H7 (cell line): ENCODE results near the gene HK2. TPM values are rescaled to one million over a fixed set of nuclear protein-coding genes. Genes with fewer than 3 reads are reported as not detected.

Experiments used
- DNase-seq: peaks from one replicate; pipeline ENCODE4 v3.0.0; 2012
- H3K27me3 ChIP-seq: 2 replicates; pipeline ENCODE4 v1.6.0; 2011; ENCODE audit warnings: mild to moderate bottlenecking, low read length; ENCODE audit not compliant: control insufficient read depth, insufficient read depth
- H3K36me3 ChIP-seq: replicated peaks from 2 replicates; pipeline ENCODE4 v1.5.1; 2011; ENCODE audit warnings: low read length; ENCODE audit not compliant: control insufficient read depth, insufficient read depth
- H3K4me3 ChIP-seq: 2 replicates; pipeline ENCODE4 v1.5.1; 2011; ENCODE audit warnings: low read depth, mild to moderate bottlenecking, control low read depth, low read length, moderate library complexity; ENCODE audit not compliant: insufficient read depth
- total RNA-seq: library from RNA; depleted of rRNA; stranded (reverse); fragments of >200 nt; shearing (Covaris generic); gene quantifications from 2 replicates; pipeline ENCODE4 v1.2.3, GENCODE V29; 2014; rRNA removed

The HK2 gene
- total RNA-seq, 1 experiment from 2014 or later: 10.7 TPM

- DNase-seq: no peak
- H3K4me3 ChIP-seq: no peak overlapping the region
- H3K27me3 ChIP-seq: no peaks in the 10 kb centered on the region
- no peaks in the 10 kb centered on the region for H3K36me3 ChIP-seq
Observed at GRCh38 chr2:74930811-74931486, 97.0 kb downstream of the HK2 start.

GRCh38 chr2:74931940-74932339 is 98.0 kb downstream of the HK2 start:
- Histone ChIP-seq H3K4me3 (no peak overlapping the region), H3K36me3 (no peaks in the 10 kb centered on the region), H3K27me3 (no peaks in the 10 kb centered on the region)
- no peak for DNase-seq

GRCh38 chr2:74935975-74936391 is 102.1 kb downstream of the HK2 start:
- Histone ChIP-seq H3K27me3 (no peaks in the 10 kb centered on the region), H3K36me3 (no peaks in the 10 kb centered on the region), H3K4me3 (no peak overlapping the region)
- no peak for DNase-seq

GRCh38 chr2:74937221-74937880 is 103.4 kb downstream of the HK2 start:
- Histone ChIP-seq H3K36me3 (no peaks in the 10 kb centered on the region), H3K27me3 (no peaks in the 10 kb centered on the region), H3K4me3 (no peak overlapping the region)
- DNase-seq: no peak

GRCh38 chr2:74938264-74938663 is 104.3 kb downstream of the HK2 start:
- Histone ChIP-seq H3K27me3 (no peaks in the 10 kb centered on the region), H3K4me3 (no peak overlapping the region), H3K36me3 (no peaks in the 10 kb centered on the region)
- DNase-seq: no peak

GRCh38 chr2:74939919-74940812 is 106.2 kb downstream of the HK2 start:
- H3K27me3 ChIP-seq: no peaks in the 10 kb centered on the region
- H3K36me3 ChIP-seq: no peaks in the 10 kb centered on the region
- no peak for DNase-seq
- no peak overlapping the region for H3K4me3 ChIP-seq

- no peak overlapping the region for H3K4me3 ChIP-seq
- no peaks in the 10 kb centered on the region for H3K36me3 ChIP-seq
- no peaks in the 10 kb centered on the region for H3K27me3 ChIP-seq
- DNase-seq: no peak
Observed at GRCh38 chr2:74941284-74941683, 107.4 kb downstream of the HK2 start.

- no peak overlapping the region for H3K4me3 ChIP-seq
- DNase-seq: no peak
Observed at GRCh38 chr2:74942263-74942662, 108.3 kb downstream of the HK2 start.

More at GRCh38 chr2:74942263-74942662, 108.3 kb downstream of the HK2 start:
- no peaks in the 10 kb centered on the region for H3K27me3 ChIP-seq
- H3K36me3 ChIP-seq: no peaks in the 10 kb centered on the region

Other genes starting within 250 kb of the HK2 start
- 3.9 and 4.8 TPM in 2 replicates for gene M1AP, start 185.8 kb upstream of the HK2 start, total RNA-seq
- gene SEMA4F, start 179.9 kb upstream of the HK2 start, total RNA-seq: 1.1 and 1.3 TPM in 2 replicates
- gene POLE4, start 124.5 kb downstream of the HK2 start, total RNA-seq: 5.2 and 13.8 TPM in 2 replicates